B cell (primary cell): ENCODE results near the gene NDUFA1. TPM values are rescaled to one million over a fixed set of nuclear protein-coding genes. Genes with fewer than 3 reads are reported as not detected.

Source experiments
- ATAC-seq: fragments of 200-7000 bp; cut with Tn5 transposase; one replicate; pipeline ENCODE4 v1.10.0; 2021; ENCODE audit warnings: low read depth, mild to moderate bottlenecking, moderate number of reproducible peaks, moderate library complexity
- CTCF ChIA-PET: fragments of 350-600 bp; sonication (Branson Sonifier 250); formaldehyde crosslinking; loops from one replicate; lab custom pipeline; 2021; ENCODE audit warnings: antibody characterized with exemption, inconsistent platforms; lab: Charles Lee
- POLR2A ChIA-PET: fragments of 350-600 bp; sonication (Branson Sonifier 250); formaldehyde crosslinking; loops from one replicate; lab custom pipeline; 2021; ENCODE audit warnings: antibody characterized with exemption; lab: Charles Lee
- DNase-seq: peaks from one replicate; pipeline ENCODE4 v3.0.0; 2013
- H2AFZ ChIP-seq: 2 replicates; pipeline ENCODE4 v1.6.1; 2012; ENCODE audit warnings: mild to moderate bottlenecking, low read depth, low read length; ENCODE audit not compliant: insufficient read depth, poor library complexity, severe bottlenecking
- H3K27ac ChIP-seq, 2 donors: 1 replicate in 1 of 2; 2 replicates in 1 of 2; pipeline ENCODE4 v1.5.1; 2012 to 2013; ENCODE audit warnings: low read length in 2 of 2, mild to moderate bottlenecking in 2 of 2, moderate library complexity in 1 of 2
- H3K27me3 ChIP-seq, 4 experiments: fragments of 200-600 bp in 1 of 4; sonication (generic) in 1 of 4; replicated peaks in 1 of 4; 1 replicate in 2 of 4; 2 replicates in 2 of 4; pipeline versions ENCODE4 v1.6.1 to v1.7.0; 2013 to 2016; ENCODE audit warnings: low read length in 3 of 4, mild to moderate bottlenecking in 2 of 4, mixed read lengths in 1 of 4, moderate library complexity in 1 of 4; ENCODE audit not compliant: insufficient read depth in 4 of 4, control insufficient read depth in 3 of 4; ENCODE audit errors: control extremely low read depth in 1 of 4
- H3K36me3 ChIP-seq, 2 experiments: replicated peaks in 1 of 2; 1 replicate in 1 of 2; 2 replicates in 1 of 2; pipeline versions ENCODE4 v1.6.1 to v1.7.1; 2013; ENCODE audit warnings: low read length in 1 of 2; ENCODE audit not compliant: insufficient read depth in 2 of 2, control insufficient read depth in 1 of 2; ENCODE audit errors: control extremely low read depth in 1 of 2, extremely low read depth in 1 of 2
- H3K4me1 ChIP-seq, 2 donors: fragments of 200-600 bp in 1 of 2; sonication (generic) in 1 of 2; 1 replicate in 1 of 2; 2 replicates in 1 of 2; pipeline versions ENCODE4 v1.5.1 to v1.6.1; 2013 to 2017; ENCODE audit warnings: low read length in 2 of 2; ENCODE audit not compliant: control insufficient read depth in 2 of 2, insufficient read depth in 2 of 2
- H3K4me2 ChIP-seq: replicated peaks from 2 replicates; pipeline ENCODE3; 2012; ENCODE audit warnings: mild to moderate bottlenecking, low read depth, low read length; ENCODE audit not compliant: poor library complexity, severe bottlenecking
- H3K4me3 ChIP-seq, 5 experiments: fragments of 200-600 bp in 1 of 5; sonication (generic) in 1 of 5; 1 replicate in 3 of 5; 2 replicates in 2 of 5; pipeline versions ENCODE4 v1.5.1 to v1.7.0; 2011 to 2016; ENCODE audit warnings: low read length in 4 of 5, mild to moderate bottlenecking in 4 of 5, low read depth in 2 of 5, control low read depth in 1 of 5, moderate library complexity in 1 of 5; ENCODE audit not compliant: insufficient read depth in 1 of 5; ENCODE audit errors: control extremely low read depth in 1 of 5, extremely low read depth in 1 of 5
- H3K79me2 ChIP-seq: fragments of 200-600 bp; sonication (generic); one replicate; pipeline ENCODE4 v1.6.0; 2016; ENCODE audit warnings: low read length; ENCODE audit not compliant: control insufficient read depth, insufficient read depth
- H3K9ac ChIP-seq: fragments of 200-600 bp; sonication (generic); 2 replicates; pipeline ENCODE4 v1.6.1; 2017; ENCODE audit warnings: mild to moderate bottlenecking, low read length, moderate library complexity
- H3K9me3 ChIP-seq, 3 donors: one replicate each; pipeline versions ENCODE4 v1.6.1 to v1.7.1; 2013; ENCODE audit warnings: low read length in 2 of 3; ENCODE audit not compliant: control insufficient read depth in 2 of 3, insufficient read depth in 1 of 3; ENCODE audit errors: control extremely low read depth in 1 of 3
- H4K20me1 ChIP-seq: 2 replicates; pipeline ENCODE4 v1.6.0; 2012; ENCODE audit warnings: mild to moderate bottlenecking, low read length; ENCODE audit not compliant: insufficient read depth, control insufficient read depth, poor library complexity, severe bottlenecking
- H3K27ac Mint-ChIP-seq: one replicate; pipeline ENCODE4 v1.8.0; 2021; ENCODE audit warnings: mixed read lengths
- H3K27me3 Mint-ChIP-seq: one replicate; pipeline ENCODE4 v1.8.0; 2021; ENCODE audit warnings: mixed read lengths
- H3K4me1 Mint-ChIP-seq: one replicate; pipeline ENCODE4 v1.8.0; 2021; ENCODE audit warnings: mixed read lengths
- H3K4me3 Mint-ChIP-seq: one replicate; pipeline ENCODE4 v1.8.0; 2021; ENCODE audit warnings: mixed read lengths
- H3K9me3 Mint-ChIP-seq: one replicate; pipeline ENCODE4 v1.8.0; 2022; ENCODE audit warnings: mixed read lengths; ENCODE audit not compliant: insufficient read depth
- EZH2 ChIP-seq: IDR thresholded peaks from 2 replicates; pipeline ENCODE4 v1.6.1; 2012; ENCODE audit warnings: borderline replicate concordance, low read depth, mild to moderate bottlenecking, moderate library complexity, low read length; ENCODE audit not compliant: insufficient read depth, poor library complexity, severe bottlenecking
- WGBS: methylation state at CpG from one replicate; pipeline ENCODE4 v1.1.5; 2013; ENCODE audit warnings: missing lambda C conversion rate; ENCODE audit not compliant: insufficient coverage; 5-methylcytosine and 5-hydroxymethylcytosine counted together
- intact Hi-C: fragments of 100-400 bp; cut with micrococcal nuclease; formaldehyde crosslinking; loops from one replicate; pipeline ENCODE4 v1.10.0; 2022
- polyA plus RNA-seq: library from polyadenylated mRNA; depleted of rRNA; stranded (reverse); fragments of >200 nt; gene quantifications from 2 replicates; pipeline ENCODE4 v1.2.3, GENCODE V29; 2012
- total RNA-seq, 2 donors: library from RNA; stranded (reverse); fragments of 120-200 nt in 1 of 2; gene quantifications; 1 replicate in 1 of 2; 2 replicates in 1 of 2; pipeline versions ENCODE4 v1.2.3 to v1.2.4, GENCODE V29; 2013 to 2022
- TF ChIP-seq, protein P1 (sequence below): fragments of 200-600 bp; IDR thresholded peaks from one replicate; pipeline ENCODE4 v1.8.0; 2022; ENCODE audit warnings: antibody characterized with exemption, mild to moderate bottlenecking

The NDUFA1 gene
- total and polyA plus RNA-seq, 2 donors (not counting 1 experiment from before 2014, with no cell fraction given) = 29.0 to 39.5 TPM

GRCh38 chrX:119826399-119826959 lies 45.2 kb upstream of the NDUFA1 start:
- no peak for TF ChIP-seq EZH2
- TF ChIP-seq, protein P1, sequence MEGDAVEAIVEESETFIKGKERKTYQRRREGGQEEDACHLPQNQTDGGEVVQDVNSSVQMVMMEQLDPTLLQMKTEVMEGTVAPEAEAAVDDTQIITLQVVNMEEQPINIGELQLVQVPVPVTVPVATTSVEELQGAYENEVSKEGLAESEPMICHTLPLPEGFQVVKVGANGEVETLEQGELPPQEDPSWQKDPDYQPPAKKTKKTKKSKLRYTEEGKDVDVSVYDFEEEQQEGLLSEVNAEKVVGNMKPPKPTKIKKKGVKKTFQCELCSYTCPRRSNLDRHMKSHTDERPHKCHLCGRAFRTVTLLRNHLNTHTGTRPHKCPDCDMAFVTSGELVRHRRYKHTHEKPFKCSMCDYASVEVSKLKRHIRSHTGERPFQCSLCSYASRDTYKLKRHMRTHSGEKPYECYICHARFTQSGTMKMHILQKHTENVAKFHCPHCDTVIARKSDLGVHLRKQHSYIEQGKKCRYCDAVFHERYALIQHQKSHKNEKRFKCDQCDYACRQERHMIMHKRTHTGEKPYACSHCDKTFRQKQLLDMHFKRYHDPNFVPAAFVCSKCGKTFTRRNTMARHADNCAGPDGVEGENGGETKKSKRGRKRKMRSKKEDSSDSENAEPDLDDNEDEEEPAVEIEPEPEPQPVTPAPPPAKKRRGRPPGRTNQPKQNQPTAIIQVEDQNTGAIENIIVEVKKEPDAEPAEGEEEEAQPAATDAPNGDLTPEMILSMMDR = no peak
- no peaks in the 10 kb centered on the region for H3K9me3 Mint-ChIP-seq
- H3K9me3 ChIP-seq = no peaks in the 10 kb centered on the region
- H3K27ac Mint-ChIP-seq = no peak overlapping the region
- no peaks in the 10 kb centered on the region for H3K36me3 ChIP-seq
- peaks cover 6 to 9% of the 10 kb centered on the region in 2 donors for H3K4me1 ChIP-seq
- no peaks in the 10 kb centered on the region for H4K20me1 ChIP-seq
- intact Hi-C loops = no loop called here
- no peaks in the 10 kb centered on the region for H3K27me3 ChIP-seq
- peaks cover 11% of the 10 kb centered on the region for H3K4me1 Mint-ChIP-seq
- no peak overlapping the region for H3K4me3 ChIP-seq
- ChIA-PET POLR2A (no interaction called here), CTCF (no interaction called here)
- H2AFZ ChIP-seq = no peak overlapping the region
- H3K79me2 ChIP-seq = no peaks in the 10 kb centered on the region
- H3K4me3 Mint-ChIP-seq = no peak overlapping the region
- no peaks in the 10 kb centered on the region for H3K27me3 Mint-ChIP-seq
- H3K27ac ChIP-seq = no peak overlapping the region
- no peak overlapping the region for H3K4me2 ChIP-seq
- ATAC-seq (no peak), DNase-seq (no peak)
- H3K9ac ChIP-seq = no peak overlapping the region
- WGBS = no CpG with 5 or more reads among the region's 7 CpGs

DNA sequence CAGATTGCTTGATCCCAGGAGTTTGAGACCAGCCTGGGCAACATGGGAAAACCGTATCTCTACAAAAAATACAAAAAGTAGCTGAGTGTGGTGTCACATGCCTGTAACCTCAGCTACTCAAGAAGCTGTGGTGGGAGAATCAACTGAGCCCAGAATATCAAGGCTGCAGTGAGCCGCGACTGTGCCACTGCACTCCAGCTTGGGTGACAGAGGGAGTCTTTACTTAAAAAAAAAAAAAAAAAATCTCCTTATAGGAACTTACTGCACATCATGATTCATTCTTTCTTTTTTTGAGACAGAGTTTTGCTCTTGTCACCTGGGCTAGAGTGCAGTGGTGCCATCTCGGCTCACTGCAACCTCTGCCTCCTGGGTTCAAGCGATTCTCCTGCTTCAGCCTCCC lies 43.2 kb upstream of the NDUFA1 start:
- Mint-ChIP-seq H3K4me1 (peaks cover 2% of the 10 kb centered on the region), H3K9me3 (no peaks in the 10 kb centered on the region), H3K27me3 (no peaks in the 10 kb centered on the region), H3K4me3 (no peak overlapping the region), H3K27ac (no peak overlapping the region)
- no peaks in the 10 kb centered on the region for H4K20me1 ChIP-seq
- H3K9ac ChIP-seq = no peak overlapping the region
- intact Hi-C loops = no loop called here
- H3K9me3 ChIP-seq = no peaks in the 10 kb centered on the region
- H3K36me3 ChIP-seq = no peaks in the 10 kb centered on the region
- ChIA-PET POLR2A (interaction anchor here (0.7 kb wide), 1 partner anchor 22 kb away, joined by 4 read pairs; no protein-coding TSS in a partner anchor), CTCF (interaction anchor here (0.5 to 0.7 kb wide), 2 partner anchors 59 to 205 kb away, joined by 3 to 4 read pairs; no protein-coding TSS in a partner anchor)
- no peak overlapping the region for H3K4me3 ChIP-seq
- ATAC-seq (no peak), DNase-seq (no peak)
- H3K27ac ChIP-seq = no peak overlapping the region
- TF ChIP-seq, protein P1 = no peak
- no peak for TF ChIP-seq EZH2
- H3K79me2 ChIP-seq = no peaks in the 10 kb centered on the region
- WGBS = no CpG with 5 or more reads among the region's 5 CpGs
- H2AFZ ChIP-seq = no peak overlapping the region
- no peaks in the 10 kb centered on the region for H3K4me1 ChIP-seq
- H3K27me3 ChIP-seq = no peaks in the 10 kb centered on the region
- H3K4me2 ChIP-seq = no peak overlapping the region
